Endometrial microvascular endothelial cells (primary cell): ENCODE measurements around the gene GLYR1. TPM values are rescaled to one million over a fixed set of nuclear protein-coding genes. Genes with fewer than 3 reads are reported as not detected.
"Not testable (repeated sequence)": the region's sequence is repeated elsewhere in the genome, so short reads cannot be mapped to it uniquely, and the experiment has no call there.

Experiments
- in situ Hi-C: cut with HindIII; loops from 2 replicates; pipeline ENCODE4 v1.10.0; 2017; ENCODE audit warnings: low sequenced_read_pairs, low pct_unique_long_range_greater_than_20kb; ENCODE audit errors: inconsistent ontology term
- total RNA-seq: library from RNA; depleted of rRNA; stranded (reverse); fragments of >200 nt; gene quantifications from one replicate; pipeline ENCODE4 v1.2.3, GENCODE V29; 2015; ENCODE audit errors: inconsistent ontology term

The GLYR1 gene
- total RNA-seq, 1 donor from 2014 or later = 58.4 TPM

- in situ Hi-C loops = no loop called here
Measured at GRCh38 chr16:4796982-4797804, 49.9 kb downstream of the GLYR1 start.

GRCh38 chr16:4795828-4796572 is 51.1 kb downstream of the GLYR1 start:
- in situ Hi-C loops = no loop called here

GRCh38 chr16:4795181-4795827 is 51.8 kb downstream of the GLYR1 start, which contains the start of gene SMIM22:
Gene SMIM22 (plus strand): TSS chr16:4795369. CDS start chr16:4795735, 366 bp downstream.
- in situ Hi-C loops = no loop called here

- in situ Hi-C loops = no loop called here
Measured at GRCh38 chr16:4792951-4793513, 54.1 kb downstream of the GLYR1 start.

- in situ Hi-C loops = no loop called here
Measured at GRCh38 chr16:4790871-4791270, 56.2 kb downstream of the GLYR1 start.

GRCh38 chr16:4790261-4790660 is 56.8 kb downstream of the GLYR1 start:
- in situ Hi-C loops = no loop called here

GRCh38 chr16:4788910-4789309 is 58.2 kb downstream of the GLYR1 start:
- in situ Hi-C loops = no loop called here

GRCh38 chr16:4788489-4788889 is 58.6 kb downstream of the GLYR1 start:
- in situ Hi-C loops = no loop called here

GRCh38 chr16:4787627-4788482 is 59.2 kb downstream of the GLYR1 start, which contains the start of gene SEPTIN12:
Gene SEPTIN12 (minus strand): TSS chr16:4788345. CDS start chr16:4787645, 700 bp downstream.
- in situ Hi-C loops = no loop called here

GRCh38 chr16:4787068-4787467 is 60.0 kb downstream of the GLYR1 start:
- in situ Hi-C loops = no loop called here

GRCh38 chr16:4785758-4786433 is 61.2 kb downstream of the GLYR1 start:
- in situ Hi-C loops = no loop called here

GRCh38 chr16:4784444-4784987 is 62.6 kb downstream of the GLYR1 start:
- in situ Hi-C loops = not testable (repeated sequence)

- in situ Hi-C loops = no loop called here
Measured at GRCh38 chr16:4783951-4784336, 63.1 kb downstream of the GLYR1 start.

- in situ Hi-C loops = no loop called here
Measured at GRCh38 chr16:4783251-4783950, 63.7 kb downstream of the GLYR1 start.

- in situ Hi-C loops = no loop called here
Measured at GRCh38 chr16:4780235-4780634, 66.9 kb downstream of the GLYR1 start.

GRCh38 chr16:4778050-4778392 is 69.1 kb downstream of the GLYR1 start:
- in situ Hi-C loops = no loop called here
